GM18867 (cell line): ENCODE data around the gene HEPN1.

Experiments used
- ATAC-seq: cut with Tn5 transposase; IDR thresholded peaks from one replicate; pipeline ENCODE4 v1.9.1; 2021; ENCODE audit warnings: mild to moderate bottlenecking, moderate library complexity; ENCODE audit not compliant: unreplicated experiment

HEPN1 gene

DNA sequence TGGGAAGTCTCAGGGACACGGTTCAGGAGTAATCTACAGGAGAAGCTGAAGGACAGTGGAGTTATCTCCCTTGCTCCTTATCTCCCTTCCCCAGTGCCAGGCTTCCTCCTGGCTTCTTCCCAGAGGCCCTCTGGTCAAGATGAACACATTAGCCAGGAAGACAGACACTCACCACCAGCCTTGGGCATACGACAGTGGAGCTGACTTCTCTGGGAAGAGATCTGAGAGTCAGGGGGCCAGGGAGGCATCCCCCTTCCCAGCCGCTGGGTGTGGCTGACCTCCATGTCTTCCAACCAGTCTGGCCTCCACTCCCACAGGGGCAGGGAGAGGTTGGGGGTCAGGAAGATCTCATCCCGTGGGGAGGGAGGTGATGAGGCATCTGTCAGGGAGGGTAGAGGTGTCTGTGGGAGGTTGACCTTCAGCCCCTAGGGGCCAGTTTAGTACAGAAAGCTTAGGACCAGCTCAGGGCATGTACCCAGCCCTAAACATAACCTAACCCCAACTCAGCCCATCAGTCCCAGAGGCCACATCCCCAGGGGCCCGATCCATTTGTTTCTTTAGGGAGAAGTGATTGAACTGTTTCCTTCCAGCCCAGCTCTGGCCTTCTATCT is 34.1 kb upstream of the HEPN1 start:
- no peak for ATAC-seq

DNA sequence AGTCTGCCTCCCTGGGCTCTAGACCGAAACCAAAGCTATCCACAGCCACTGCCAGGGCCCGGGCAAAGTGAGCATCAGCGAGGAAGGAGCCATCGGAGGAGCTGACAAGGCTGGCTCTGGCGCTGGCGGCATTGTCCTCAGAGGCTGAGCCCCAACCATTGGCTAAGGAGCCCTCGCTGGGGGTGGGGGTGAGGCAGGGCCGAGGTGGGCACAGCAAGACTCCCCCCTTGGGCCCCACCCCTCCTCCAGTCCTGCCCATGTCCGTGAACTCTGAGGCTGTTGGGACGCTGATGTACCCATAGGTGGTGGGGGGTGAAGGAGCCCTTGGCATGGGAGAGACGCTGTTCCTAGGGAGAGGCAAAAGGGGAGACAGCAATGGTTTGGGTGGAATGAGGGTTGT is 32.6 kb upstream of the HEPN1 start:
- ATAC-seq, result no peak

DNA sequence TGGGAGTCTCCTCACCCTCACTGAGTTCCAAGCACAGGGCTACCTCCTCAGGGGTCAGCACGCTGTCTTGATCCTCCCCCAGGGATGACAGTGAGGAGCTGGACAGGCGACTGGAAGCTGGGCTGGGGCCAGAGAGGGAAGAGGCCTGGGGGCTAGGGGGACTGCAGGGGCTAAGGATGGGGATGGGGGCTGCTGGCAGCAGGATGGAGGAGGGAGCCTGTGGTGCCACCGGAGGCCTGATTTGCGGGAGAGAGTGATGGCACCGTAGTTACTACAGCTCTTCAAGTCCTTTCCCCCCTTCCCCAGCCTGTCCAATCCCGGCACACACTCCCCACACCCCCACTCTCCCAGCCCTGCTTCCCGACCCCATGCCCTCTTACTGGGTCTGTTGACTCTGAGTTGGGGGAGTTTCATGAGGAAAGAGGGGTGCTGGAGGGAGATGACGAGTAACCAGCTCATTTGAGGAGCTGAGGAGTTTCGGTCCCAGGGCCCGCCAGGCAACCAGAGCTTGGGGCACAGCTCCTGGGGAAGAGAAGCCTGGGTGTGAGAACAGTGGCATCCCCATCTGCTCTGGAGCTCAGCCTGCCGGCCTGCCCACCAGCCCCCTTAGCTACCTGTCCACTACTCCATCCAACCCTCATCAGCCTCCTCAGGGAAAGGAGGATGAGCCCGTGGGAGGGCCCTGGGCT is 31.9 kb upstream of the HEPN1 start:
- ATAC-seq, result no peak

DNA sequence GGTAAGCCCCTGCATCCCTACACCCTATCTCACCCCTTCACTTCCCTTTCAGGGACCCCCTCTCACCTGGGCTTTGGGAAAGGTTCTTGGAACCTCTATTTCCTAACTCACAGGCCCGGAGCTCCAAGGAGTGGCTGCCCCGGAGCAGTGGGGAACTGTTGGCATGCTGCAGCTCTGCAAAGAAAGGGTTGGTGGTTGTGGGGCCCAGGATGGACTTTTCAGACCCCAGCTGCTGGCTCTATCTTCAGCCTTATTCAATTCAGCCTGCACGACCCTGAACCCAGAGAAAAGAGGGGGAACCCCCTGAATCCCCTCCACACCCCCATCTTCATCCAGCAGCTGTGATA is 31.4 kb upstream of the HEPN1 start:
- no peak for ATAC-seq

DNA sequence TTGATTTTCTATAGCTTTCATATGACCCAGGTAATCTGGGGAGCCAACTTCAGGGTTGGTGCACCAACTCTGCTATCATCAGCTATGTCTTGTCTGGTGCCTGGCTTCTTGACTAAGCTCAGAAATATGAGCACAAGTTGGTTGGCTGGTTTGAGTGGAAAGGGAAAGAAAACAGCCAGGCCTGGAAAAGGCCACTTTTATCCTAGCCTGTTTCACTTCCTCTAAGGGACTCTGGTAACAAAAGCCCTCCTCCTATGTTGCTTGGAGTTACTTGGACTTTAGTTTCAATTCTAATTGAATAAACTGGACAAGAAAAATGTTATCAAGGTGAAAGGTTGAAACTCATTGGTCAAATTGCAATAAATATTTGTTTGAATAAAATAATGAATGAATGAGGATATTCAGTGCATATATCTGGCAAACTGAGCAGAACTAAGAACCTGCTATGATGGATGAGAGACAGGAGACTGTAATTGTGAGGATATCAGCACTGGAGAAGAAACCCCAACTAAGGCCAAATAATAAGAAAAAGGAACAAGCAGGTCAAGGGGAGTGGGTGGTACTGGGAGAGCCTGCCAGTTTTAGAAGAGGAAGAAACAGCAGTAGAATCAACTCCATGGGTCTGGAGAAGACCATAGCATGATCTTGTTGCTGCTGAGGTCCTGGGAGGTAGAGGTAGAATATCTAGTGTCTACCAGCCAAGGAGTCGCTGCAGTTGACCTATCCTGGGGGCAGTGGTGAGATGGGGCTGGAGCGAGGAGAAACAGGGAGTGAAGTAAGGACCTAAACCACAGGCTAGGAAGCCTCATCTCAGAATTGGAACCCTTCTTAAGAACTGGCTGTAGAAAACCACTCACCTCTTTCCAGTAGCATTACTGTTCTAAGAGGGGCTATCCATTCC is 29.6 kb upstream of the HEPN1 start:
- ATAC-seq, result no peak

DNA sequence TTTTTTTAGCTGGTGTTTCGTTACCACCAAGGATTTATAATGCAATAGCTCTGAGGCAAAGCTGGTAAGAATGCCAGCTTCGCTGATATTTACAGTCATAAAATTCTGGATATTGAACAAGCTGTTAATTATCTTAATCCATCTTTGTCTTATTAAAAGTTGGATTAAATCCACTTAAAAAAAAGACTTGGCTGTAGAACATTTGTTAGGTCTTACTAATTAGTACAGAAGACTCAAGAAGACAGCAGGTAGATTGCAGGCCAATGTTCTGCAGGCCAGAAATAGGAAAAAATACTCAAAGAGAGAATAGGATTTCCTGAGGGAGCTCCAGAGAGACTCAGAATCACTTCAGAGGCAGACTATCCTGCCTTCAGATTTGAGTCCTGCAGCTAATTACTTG is 28.9 kb upstream of the HEPN1 start:
- ATAC-seq, result no peak

DNA sequence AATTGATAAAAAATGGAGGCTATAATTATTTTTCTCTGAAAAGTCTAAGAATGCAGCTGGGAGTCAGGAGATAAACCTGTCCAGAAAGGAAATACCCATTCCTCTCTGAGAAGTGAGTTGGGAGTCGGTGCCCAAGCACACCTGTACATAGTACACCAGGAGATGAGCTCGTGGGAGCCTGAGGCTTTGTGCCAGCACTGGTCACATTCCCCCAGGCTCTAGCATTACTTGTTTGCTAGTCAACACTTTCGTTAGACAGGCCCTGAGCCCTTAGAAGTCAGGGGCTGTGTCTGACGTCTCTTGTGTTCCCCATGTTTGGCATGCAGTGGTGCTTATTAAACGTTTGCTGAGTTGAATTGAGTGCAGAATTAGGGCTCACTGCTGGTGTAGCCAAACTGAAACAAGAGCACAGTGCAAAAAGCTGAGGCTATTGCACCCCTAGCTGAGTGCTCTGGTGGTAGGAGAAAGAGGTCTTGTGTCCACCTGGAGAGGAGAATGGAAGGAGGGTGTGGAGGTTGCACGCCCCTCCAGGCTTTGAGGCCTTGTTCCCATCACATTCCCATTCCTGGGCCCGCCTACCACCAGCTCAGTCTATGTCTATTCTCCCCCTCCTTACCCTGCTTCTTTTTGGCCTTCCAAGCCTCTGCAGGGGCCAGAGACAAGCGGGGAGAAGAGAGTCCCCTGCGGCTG is 28.2 kb upstream of the HEPN1 start:
- no peak for ATAC-seq

DNA sequence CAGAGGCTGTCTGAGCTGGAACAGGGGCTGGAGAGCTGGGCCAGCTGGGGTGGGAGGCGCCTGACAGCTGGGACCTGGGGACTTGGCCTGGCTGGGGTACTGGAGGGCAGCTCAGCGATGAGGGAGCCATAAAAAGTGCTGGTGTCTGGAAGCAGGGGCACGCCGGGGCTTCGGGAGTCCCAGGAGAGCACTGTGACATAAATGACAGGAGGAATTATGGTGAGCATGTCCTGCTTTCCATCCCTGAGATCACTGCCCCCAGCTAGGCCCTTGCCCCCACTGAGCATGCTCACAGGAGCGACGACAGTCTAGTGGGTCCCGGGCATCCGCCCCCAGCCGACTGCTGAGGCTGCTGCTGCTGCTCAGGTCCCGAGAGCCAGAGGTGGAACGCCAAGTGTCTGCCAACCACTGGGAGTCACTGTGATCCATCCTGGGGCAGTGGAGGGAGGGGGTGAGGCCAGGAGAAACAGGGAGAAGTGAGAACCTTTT is 27.6 kb upstream of the HEPN1 start:
- no peak for ATAC-seq

DNA sequence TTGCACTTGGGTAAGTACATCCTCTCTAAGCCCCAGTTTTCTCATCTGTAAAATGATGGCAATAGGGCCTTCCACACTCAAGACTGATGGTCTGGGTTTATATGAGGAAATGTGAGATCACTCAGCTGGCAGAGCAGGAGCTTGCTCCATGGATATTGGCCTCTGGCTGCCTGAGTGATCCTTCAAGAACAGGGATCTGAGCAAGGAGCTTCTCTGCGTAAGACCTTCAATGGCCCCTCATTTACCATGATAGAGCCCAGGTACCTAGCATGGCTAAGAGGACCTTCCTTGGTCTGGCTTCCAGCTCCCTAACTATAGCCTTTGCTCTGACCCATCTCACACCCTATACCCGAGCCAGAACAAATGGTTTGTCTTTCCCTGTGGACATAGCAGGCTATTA is 26.9 kb upstream of the HEPN1 start:
- no peak for ATAC-seq

DNA sequence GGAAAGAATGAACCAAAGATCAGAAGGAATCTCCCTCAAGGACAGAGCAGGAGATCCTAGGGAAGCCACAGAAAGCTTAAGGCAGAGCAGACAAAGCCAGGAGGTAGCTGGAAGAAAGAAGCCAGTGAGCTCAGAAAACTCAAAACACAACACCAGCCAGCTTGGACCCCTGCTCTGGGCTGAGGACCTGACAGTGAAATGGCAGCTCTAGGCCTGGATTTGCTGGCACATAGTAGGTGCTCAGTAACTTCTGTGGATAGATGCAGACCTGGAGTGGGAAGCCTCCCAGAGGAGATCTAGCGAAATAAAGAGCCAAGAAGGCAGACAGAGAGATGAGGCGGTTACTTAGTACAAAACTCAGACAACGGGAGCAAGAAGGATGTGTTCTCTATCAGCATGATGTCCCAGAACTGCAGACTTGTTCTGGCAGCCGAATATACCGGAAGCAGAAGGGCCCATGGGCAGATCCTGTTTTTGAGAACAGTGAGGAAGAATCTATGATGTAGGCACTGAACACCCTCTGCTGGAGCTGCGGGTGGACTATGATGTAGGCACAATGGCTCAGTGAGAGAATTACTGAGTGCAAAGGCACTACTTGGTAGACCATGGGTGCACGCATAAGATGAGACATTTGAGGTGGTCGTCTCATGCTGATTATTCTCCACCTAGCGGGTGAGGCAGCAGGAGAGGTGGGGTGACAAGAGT is 26.1 kb upstream of the HEPN1 start:
- no peak for ATAC-seq

DNA sequence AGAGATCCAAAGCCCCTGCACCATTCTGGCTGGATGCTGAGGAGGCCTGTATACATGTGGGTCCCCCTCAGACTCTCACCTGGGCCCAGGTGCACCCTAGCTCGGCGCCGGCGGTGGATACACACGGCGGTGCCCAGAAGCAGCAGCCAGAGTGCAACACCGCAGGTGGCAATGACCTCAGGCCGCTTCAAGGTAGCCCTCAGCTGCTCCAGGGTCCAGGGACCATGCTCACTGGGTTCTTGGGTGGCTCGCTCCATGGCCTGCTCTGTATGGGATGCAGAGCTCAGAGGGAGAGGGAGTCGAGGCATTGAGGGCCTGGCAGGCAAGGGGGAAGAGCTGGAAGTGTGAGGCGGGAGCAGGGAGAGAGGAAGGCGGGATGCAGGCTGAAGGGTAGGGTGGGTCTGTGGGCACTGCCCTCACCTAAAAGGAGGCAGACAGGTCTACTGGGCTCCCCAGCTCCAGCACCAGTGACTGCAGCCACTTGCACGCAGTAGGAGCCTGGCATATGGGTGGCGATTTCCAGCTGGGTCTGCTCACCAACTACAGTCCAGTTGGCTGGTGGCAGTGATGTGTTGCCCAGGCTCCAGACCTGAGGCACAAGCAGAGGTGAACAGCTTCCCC is 25.2 kb upstream of the HEPN1 start:
- ATAC-seq, result no peak

DNA sequence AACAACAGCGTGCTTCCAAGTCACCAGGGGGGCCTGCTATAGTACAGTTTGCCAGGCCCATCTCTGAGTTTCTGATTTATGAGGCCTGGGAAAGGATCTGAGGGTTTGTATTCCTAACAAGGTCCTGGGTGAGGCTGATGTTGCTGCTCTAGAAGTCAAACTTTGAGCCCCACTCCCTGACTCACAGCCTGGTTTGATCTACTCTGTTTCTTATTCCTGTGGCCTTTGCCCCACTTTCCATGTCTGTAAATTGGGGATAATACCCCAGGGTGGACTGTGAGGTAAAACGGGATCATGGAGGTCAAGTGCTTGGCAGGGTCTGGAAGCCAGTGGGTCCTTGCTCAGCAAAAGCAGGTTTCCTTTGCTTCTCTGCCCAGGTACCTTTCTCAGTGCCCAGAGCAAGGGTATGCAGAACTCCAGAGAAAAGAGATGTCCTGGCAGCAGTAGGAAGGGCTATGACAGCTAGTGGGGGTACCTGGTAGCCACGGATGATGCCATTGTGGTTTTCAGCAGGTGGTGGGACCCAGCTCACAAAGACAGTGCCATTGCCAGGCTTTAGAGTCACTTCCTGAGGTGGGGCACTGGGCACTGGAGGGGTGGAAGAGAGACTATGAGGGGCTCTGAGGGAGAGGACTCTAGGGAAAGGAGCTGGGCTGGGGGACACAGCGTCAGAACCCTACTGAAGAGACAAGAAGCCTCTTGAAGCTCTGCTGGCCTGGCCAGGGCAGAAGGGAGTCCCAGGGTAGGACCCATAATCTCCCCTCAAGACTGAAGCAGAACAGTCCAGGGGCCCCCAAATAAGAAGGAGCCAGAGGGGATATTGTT is 24.2 kb upstream of the HEPN1 start:
- ATAC-seq, result no peak

DNA sequence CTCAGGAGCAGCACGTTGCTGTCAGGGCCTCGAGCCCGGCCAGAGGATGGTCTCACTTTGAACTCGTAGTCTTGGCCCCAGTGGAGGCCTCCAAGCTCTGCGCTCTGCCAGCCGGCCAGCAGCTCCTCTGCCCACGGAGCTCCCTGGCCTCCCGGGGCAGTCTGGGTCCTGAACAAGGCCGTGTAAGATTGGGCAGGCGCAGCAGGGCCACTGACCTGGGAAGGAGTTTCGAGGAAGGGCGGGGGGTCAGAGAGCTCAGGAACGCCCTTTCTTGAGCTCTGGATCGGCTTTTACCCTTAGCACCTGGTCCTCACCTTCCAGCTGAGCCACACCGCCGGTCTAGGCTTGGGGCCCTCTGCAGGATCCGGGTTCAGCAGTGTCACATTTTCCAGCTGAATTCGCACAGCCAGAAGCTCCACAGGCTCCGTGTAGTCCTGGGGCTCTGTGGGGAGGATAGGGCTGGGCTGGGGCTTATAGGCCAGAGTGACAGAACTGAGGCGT is 23.5 kb upstream of the HEPN1 start:
- no peak for ATAC-seq

DNA sequence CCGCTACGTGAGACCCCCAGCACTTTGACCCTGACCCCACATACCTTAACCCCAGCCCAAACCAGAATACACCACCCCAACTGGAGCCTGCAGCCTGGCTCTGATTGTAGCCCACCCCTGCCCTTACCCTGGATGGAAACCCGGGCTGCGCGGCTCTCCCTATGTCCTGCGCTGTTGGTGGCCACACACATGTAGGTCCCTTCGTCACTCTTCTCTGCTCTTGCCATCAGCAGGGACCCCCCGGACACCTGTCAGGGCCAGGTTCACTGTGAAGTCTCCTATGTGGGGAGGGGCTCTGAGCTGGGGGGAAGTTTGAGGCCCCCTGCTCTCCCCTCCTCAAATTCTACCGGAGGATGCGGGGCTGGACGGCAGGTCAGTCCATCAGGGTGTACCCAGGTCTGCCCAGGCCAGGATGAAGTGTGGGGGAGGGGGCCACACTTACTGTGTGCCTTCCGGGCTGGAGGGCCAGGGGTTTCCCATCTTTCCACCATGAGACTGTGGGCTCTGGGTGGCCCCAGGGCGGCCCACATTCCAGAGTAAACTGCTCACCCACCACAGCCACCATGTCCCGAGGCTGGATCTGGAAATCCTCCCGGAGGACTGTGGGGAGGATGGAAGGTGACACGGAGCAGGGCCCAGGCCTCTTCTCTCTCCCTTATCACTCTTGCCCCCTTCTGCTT is 22.8 kb upstream of the HEPN1 start:
- ATAC-seq, result no peak

DNA sequence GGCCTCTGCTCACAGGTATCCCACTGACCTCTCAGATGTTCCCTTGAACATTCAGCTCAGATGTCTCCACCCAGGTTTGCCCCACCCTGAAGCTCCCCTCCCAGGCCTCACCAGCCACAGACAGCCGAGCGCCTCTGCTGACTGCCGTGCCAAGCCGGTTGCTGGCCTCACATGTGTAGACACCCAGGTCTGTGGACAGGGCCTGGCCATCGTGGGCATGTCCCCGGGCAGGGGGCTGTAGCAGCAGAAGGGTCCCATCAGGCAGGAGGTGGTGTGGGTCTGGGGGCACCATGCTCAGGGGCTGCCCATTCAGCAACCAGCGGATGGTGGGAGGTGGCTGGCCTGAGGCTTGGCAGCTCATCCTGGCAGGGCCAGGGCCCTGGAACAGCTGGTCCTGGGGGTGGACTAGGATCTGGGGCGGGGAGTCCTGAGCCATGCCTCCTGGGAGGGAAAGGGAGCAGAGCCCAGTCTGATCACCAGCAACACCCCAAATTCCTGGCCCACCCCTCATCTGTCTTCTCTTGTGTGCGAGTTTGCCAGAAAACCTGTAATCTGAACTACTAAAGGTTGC is 22.1 kb upstream of the HEPN1 start:
- no peak for ATAC-seq

DNA sequence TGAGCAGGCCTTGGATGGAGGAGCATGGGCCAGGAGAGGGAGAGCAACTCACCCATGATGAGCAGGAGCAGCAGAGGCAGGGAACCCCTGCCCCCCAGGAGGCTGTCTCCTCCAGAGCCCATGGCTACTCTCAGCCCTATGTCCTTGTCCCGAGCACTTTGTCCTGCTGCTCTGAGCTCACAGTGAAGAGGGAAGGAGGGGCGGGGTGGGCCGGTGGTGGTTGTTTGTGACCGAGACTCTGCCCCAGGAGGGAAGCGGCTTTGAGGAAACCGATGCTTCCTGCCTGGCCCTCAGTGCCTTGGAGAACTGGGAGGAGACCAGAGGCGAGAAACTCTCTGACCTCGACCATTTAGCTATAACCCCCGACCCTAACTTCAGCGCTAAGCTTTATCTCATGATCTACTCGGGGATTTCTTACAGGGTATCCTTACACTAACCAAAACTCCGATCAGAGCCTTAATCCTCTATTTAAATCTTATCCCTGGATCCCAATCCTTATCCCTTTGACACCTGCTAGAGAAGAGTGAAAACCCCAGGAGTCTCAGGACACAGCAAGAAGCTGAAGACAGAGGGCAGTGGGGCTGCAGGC is 21.3 kb upstream of the HEPN1 start, which contains the start of gene ROBO4:
ROBO4 (minus strand) TSS at position 192 of the 589 bp plus-strand sequence; CDS start at position 122, 70 bp downstream.
- ATAC-seq, result no peak

DNA sequence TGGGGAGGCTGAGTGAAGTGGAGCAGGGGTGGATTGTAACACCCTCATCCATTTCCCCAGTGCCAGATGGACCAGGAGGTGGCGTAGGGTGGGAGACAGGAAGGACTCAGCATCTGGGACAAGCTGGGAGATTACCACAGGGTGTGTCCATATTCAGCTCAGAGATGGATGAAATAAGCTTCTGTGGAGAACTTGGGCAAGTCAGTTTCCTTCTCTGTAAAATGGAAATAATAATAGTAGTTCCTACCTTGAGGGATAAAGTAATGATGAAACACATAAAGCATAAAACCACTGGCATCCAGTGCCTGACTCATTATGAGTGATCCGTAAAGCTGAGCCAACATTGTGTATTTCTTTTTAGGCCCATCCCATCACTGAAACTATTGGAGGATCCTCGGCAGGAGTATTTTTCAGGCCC is 20.8 kb upstream of the HEPN1 start:
- ATAC-seq, result no peak

DNA sequence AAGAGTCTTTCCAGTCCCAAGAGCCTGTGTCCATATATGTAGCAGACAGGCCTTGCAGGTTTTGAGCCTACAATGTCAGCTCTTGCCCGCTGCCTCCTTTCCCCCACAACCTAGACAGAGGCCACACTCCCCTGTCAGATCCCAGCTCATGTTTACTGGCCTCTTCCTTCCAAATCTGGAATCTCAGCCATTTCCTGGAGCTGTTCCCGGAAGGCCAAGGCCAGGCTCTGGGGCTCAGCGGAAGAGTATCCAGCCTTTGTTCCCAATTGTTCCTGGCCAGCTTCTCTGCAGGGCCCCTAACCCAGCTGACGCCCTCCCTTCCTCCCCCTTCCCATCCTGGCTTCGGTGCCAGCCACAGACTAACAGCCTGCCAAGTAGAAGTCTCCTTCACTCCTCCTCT is 20.3 kb upstream of the HEPN1 start:
- no peak for ATAC-seq
